ENCODE measurements around the gene AGFG1.
A peak's percentile ranks its signal among the peaks of the same experiment; 100 is the strongest.

The AGFG1 gene, protein sequence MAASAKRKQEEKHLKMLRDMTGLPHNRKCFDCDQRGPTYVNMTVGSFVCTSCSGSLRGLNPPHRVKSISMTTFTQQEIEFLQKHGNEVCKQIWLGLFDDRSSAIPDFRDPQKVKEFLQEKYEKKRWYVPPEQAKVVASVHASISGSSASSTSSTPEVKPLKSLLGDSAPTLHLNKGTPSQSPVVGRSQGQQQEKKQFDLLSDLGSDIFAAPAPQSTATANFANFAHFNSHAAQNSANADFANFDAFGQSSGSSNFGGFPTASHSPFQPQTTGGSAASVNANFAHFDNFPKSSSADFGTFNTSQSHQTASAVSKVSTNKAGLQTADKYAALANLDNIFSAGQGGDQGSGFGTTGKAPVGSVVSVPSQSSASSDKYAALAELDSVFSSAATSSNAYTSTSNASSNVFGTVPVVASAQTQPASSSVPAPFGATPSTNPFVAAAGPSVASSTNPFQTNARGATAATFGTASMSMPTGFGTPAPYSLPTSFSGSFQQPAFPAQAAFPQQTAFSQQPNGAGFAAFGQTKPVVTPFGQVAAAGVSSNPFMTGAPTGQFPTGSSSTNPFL

DNA sequence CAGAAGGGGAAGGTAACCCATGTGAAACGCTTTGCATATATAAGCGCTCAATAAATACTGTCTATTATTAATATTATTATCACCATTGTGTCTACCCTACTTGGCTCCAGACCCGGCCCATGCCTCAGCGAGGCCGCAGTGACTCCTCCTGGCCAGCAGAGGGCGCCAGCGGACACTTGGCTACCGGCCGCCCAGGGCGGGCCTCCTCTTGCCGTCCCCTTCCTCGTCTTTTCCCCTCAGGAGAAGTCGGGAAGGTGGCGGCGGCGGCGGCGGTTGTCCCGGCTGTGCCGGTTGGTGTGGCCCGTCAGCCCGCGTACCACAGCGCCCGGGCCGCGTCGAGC lies at the start of gene AGFG1:
AGFG1 (plus strand) TSS at position 233 of the 341 bp plus-strand sequence. CDS start 266 bp downstream, outside the sequence.
- DNase-seq, result peak; percentile 64 to 82

DNA sequence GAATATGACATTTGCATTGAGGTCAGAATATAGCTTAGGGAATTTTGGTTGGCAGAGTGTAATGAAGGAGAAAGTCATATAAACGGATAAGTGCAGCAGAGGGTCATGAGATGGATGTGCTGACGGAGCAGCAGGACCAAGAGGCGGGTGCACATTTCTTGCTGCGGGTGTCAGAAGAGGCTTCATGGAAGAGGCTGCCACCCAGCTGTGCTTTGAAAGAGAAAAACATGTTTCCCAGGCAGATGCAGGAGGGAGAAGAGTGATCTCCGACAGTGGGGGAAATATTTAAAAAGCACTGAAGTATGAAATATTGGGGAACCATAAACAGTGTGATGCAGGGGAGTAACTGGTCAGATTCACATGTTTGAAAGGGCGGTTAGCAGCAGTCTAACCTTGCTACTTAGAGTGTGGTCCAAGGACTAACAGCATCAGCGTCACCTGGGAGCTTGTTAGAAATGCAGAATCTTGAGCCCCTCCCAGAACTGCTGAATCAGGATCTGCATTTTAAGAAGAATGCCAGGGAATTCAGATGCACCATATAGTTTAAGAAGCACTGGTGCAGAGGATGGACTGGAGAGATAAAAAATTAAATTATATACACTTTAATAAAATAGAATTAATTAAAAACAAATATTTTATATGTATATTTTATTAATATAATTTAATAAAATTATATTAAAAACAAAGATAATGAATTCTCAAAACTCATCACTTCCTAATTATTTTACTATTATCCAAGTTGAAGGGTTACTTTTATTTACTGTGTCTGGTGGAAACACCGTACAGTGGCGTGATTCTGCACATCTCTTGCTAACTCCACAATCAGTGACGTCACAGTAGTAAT lies 48.1 kb upstream of the AGFG1 start:
- DNase-seq, result no peak

DNA sequence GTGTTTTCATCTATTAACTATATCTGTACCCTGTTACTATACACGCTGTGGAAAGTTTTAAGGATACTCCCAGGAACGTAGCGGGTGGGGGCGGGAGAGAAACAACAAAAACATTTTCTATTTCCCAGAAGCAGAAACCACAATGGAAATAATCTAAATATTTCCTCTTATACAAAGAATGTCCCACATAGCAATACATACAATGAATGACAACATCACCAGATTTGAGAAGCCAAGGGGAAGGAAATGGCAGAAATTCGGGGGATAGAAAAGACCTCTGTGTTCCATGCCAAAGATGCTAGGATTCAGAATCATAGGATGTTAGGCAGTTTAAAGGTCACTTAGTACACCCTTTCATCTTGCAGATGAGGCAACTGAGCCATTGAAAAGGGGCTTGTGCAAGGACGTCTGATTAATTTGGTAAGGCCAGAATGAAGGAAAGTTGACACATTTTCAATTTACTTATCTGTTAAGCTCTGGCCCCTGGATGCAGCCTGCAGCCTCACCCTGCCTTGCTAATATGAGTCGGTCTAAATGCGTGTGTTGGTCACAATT lies 43.1 kb upstream of the AGFG1 start:
- DNase-seq, result no peak

DNA sequence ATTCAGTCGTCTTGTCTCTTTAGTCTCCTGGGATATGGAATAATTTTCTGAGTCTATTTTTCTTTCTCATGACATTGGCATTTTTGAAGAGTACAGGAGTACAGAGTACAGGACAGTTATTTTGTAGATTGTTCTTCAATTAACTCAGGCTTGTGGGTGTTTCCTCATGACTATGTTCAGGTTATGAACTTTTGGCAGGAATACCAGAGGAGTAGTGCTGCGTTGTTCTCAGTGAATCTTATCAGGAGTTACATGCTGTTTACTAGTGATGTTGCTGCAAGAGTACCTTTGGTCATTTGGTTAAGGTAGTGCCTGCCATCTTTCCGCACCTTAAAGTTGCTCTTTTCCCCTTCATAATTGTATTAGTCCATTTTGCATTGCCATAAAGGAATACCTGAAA lies 41.3 kb upstream of the AGFG1 start:
- DNase-seq, result no peak

DNA sequence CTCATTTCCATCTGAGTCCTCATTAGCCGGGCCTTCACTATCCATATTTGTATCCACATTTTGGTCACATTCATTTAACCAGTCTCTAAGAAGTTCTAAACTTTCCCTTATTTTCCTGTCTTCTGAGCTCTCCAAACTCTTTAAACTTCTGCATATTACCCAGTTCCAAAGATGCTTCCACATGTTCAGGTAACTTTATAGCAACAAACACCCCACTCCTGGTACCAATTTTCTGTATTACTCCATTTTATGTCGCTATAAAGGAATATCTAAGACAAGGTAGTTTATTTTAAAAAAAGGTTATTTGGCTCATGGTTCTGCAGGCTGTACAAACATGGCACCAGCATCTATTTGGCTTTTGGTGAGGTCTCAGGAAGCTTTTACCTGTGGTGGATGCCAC lies 38.8 kb upstream of the AGFG1 start:
- no peak for DNase-seq

- no peak for DNase-seq
These were observed 35.4 kb upstream of the AGFG1 start for GRCh38 chr2:227436436-227437174.

DNA sequence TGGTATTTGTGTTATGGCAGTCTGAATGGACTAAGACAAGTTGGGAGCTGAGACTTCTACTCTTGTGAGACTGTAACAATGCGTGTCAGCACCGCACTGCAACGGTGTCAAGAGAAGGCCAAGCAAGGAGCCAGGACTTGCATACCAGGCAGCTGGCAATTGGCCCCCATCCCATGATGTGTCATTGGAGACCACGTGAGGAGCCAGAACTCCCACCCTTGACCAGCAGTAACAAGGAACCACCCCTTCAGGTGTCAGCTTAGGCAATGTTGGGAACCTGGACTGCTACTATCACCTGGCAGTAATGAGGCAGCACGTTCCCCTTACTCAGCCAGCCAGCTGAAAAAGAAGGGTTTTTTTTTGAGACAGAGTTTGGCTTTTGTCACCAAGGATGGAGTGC lies 32.7 kb upstream of the AGFG1 start:
- DNase-seq, result no peak

DNA sequence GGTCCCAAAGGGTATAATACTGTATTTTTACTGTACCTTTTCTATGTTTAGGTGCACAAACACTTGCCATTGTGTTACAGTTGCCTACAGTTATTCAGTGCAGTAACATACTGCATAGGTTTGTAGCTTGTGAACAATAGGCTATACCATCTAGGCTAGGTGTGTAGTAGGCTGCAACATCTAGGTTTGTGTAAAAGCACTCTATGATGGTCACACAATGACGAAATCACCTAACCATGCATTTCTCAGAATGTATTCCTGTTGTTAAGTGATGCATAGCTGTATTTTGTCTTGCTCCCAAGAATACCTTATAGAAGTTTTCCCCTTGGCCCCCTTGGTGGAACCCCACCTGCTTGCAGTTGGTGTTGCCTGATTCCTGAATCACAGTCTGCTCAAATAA lies 29.3 kb upstream of the AGFG1 start:
- DNase-seq, result no peak

- DNase-seq, result no peak
These were observed 27.9 kb upstream of the AGFG1 start for GRCh38 chr2:227443889-227444568.

- DNase-seq, result no peak
These were observed 24.4 kb upstream of the AGFG1 start for GRCh38 chr2:227447606-227448005.

GRCh38 chr2:227450311-227450841 lies 21.6 kb upstream of the AGFG1 start:
- no peak for DNase-seq

DNA sequence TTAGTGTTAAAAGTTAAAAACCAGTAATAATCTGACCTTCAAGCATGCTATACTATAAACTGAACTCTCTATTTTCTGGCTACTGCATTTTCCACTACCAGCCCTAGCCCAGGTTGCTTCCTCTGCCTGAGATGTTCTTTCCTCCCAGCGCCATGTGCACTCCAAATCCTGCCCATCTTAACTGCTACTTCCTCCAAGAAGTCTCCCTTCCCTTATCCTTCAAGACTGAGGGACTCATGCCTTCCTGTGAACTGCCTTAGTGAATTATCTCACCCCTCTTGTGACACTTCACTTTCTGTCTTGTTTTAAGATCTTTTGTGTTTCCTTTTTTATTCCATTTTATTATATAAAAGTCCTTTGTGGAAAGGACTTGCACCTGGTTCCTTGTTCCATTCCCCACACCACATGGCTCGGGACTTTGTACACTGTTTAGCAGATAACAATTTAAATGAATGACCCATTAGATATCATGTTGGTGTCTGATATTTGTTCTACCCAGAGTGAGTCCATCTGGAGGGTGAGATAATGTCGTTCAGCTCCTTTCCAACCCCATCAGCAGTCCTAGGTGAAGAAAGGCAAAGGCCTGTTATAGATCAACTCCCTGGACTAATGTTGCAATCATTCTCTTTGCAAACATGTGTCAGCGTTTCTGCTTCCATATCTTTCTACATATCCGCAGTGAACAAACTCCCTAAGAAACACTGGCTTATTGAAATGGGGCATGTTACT lies 20.9 kb upstream of the AGFG1 start:
- no peak for DNase-seq

- no peak for DNase-seq
These were observed 20.3 kb upstream of the AGFG1 start for GRCh38 chr2:227451655-227451992.

DNA sequence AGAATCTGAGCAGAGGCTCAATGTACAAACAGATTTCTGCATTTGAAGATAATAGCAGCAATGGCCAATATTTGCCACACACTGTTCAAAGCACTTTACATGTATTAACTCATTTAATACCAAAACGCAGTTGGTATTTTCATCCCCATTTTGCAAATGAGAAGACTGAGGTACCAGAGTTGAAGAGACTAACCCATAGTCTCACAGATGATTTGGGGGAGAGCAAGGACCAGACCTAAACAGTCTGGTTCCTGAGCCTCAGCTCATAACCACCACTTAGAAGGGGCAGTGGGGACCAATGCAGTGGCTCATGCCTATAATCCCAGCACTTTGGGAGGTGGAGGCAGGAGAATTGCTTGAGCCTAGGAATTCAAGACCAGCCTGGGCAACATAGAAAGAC lies 18.1 kb upstream of the AGFG1 start:
- no peak for DNase-seq

DNA sequence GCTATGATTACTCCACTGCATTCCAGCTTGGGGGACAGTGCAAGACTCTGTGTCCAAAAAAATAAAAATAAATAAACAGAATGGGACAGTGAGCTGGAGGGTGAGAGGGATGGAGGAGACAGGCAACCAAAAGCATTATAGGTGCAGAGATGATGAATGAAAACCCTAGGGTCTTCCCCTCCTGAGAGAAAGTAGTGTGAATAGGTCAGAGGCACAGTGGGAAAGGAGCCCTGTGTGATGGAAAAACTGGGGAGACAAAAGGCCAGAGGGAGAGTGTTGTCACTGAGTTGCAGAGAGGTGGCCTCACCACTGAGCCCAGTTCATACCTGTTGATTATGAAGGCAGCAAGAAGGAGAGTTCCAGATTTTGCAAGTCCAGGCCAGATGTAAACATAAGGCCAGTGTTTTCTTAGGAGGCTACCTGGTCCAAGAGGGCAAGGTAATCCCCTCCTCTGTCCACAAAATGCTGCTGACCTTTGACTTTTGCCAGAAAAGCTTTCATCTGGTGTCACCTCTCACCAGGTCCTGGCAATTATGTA lies 17.6 kb upstream of the AGFG1 start:
- DNase-seq, result no peak

- DNase-seq, result no peak
These were observed 16.8 kb upstream of the AGFG1 start for GRCh38 chr2:227455200-227455599.

GRCh38 chr2:227456102-227456501 lies 15.9 kb upstream of the AGFG1 start:
- DNase-seq, result no peak

DNA sequence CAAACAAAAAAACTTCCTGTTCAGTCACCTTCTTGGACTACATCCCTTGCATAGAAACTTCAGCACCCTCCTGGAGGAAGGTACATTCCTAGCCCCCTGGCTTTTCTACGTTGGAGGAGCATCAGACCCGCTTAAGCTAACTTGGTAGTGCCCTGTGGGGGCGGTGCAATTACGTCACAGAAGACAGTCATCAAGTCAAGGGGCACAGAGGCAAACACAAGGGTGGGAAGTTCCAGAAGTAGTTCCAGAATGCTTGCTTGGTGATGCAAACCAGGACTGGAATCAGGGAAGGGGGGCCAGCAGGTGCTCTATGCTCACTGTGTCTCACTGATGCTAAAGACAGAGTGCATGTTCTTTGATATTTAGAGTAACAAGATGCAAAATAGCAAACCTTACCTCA lies 15.2 kb upstream of the AGFG1 start:
- no peak for DNase-seq

GRCh38 chr2:227460070-227460485 lies 11.9 kb upstream of the AGFG1 start:
- peak; percentile 14 to 54 for DNase-seq

- DNase-seq, result no peak
These were observed 11.1 kb upstream of the AGFG1 start for GRCh38 chr2:227460833-227461232.

All from bone marrow (tissue), 2 donors.